ENCODE results near the gene C9orf85.
"Not testable (repeated sequence)": the region's sequence is repeated elsewhere in the genome, so short reads cannot be mapped to it uniquely, and the experiment has no call there.

The C9orf85 gene

GRCh38 chr9:71941998-71942567 is 30.6 kb downstream of the C9orf85 start:
- H3K4me1 ChIP-seq (ENCODE audit: control insufficient read depth, insufficient read depth, low read length): peaks cover 26% of the 10 kb centered on the region

GRCh38 chr9:71944754-71945375 is 33.4 kb downstream of the C9orf85 start:
- no peaks in the 10 kb centered on the region for H3K9me3 ChIP-seq (ENCODE audit: control insufficient read depth, insufficient read depth, low read length)
- peaks cover 34% of the 10 kb centered on the region for H3K4me1 ChIP-seq (ENCODE audit: control insufficient read depth, insufficient read depth, low read length)
- peak overlapping the region; percentile 44 for H3K27ac ChIP-seq (ENCODE audit: low read depth, low read length)
- no peak overlapping the region for H3K9ac ChIP-seq (ENCODE audit: low read depth, low read length)
- H3K4me3 ChIP-seq (ENCODE audit: low read depth, low read length): no peak overlapping the region
- H3K36me3 ChIP-seq (ENCODE audit: control insufficient read depth, insufficient read depth, low read length): no peaks in the 10 kb centered on the region
- no peaks in the 10 kb centered on the region for H3K27me3 ChIP-seq (ENCODE audit: control insufficient read depth, insufficient read depth, low read length)

More at GRCh38 chr9:71941998-71942567, 30.6 kb downstream of the C9orf85 start:
- Histone ChIP-seq H3K27ac (ENCODE audit: low read depth, low read length) (no peak overlapping the region), H3K9me3 (ENCODE audit: control insufficient read depth, insufficient read depth, low read length) (no peaks in the 10 kb centered on the region), H3K36me3 (ENCODE audit: control insufficient read depth, insufficient read depth, low read length) (no peaks in the 10 kb centered on the region), H3K9ac (ENCODE audit: low read depth, low read length) (no peak overlapping the region), H3K4me3 (ENCODE audit: low read depth, low read length) (no peak overlapping the region), H3K27me3 (ENCODE audit: control insufficient read depth, insufficient read depth, low read length) (no peaks in the 10 kb centered on the region)

GRCh38 chr9:71954652-71955051 is 43.2 kb downstream of the C9orf85 start:
- not testable (repeated sequence) for H3K9me3 ChIP-seq (ENCODE audit: control insufficient read depth, insufficient read depth, low read length); H3K27ac ChIP-seq (ENCODE audit: low read depth, low read length); H3K36me3 ChIP-seq (ENCODE audit: control insufficient read depth, insufficient read depth, low read length); H3K4me3 ChIP-seq (ENCODE audit: low read depth, low read length); H3K9ac ChIP-seq (ENCODE audit: low read depth, low read length); H3K27me3 ChIP-seq (ENCODE audit: control insufficient read depth, insufficient read depth, low read length)
- H3K4me1 ChIP-seq (ENCODE audit: control insufficient read depth, insufficient read depth, low read length): peaks cover 49% of the 10 kb centered on the region

- Histone ChIP-seq H3K27me3 (ENCODE audit: control insufficient read depth, insufficient read depth, low read length) (no peaks in the 10 kb centered on the region), H3K36me3 (ENCODE audit: control insufficient read depth, insufficient read depth, low read length) (0 out of 2 replicates have a peak, but pooled peaks cover 5% of the 10 kb centered on the region), H3K4me1 (ENCODE audit: control insufficient read depth, insufficient read depth, low read length) (peaks cover 44% of the 10 kb centered on the region), H3K9me3 (ENCODE audit: control insufficient read depth, insufficient read depth, low read length) (no peaks in the 10 kb centered on the region), H3K27ac (ENCODE audit: low read depth, low read length) (no peak overlapping the region), H3K4me3 (ENCODE audit: low read depth, low read length) (no peak overlapping the region), H3K9ac (ENCODE audit: low read depth, low read length) (no peak overlapping the region)
These were observed 44.0 kb downstream of the C9orf85 start for GRCh38 chr9:71955300-71955915.

- no peak overlapping the region for H3K4me3 ChIP-seq (ENCODE audit: low read depth, low read length)
- H3K9ac ChIP-seq (ENCODE audit: low read depth, low read length): no peak overlapping the region
- H3K4me1 ChIP-seq (ENCODE audit: control insufficient read depth, insufficient read depth, low read length): peaks cover 25% of the 10 kb centered on the region
- 0 out of 2 replicates have a peak, but pooled peaks cover 2% of the 10 kb centered on the region for H3K36me3 ChIP-seq (ENCODE audit: control insufficient read depth, insufficient read depth, low read length)
- H3K9me3 ChIP-seq (ENCODE audit: control insufficient read depth, insufficient read depth, low read length): no peaks in the 10 kb centered on the region
- no peaks in the 10 kb centered on the region for H3K27me3 ChIP-seq (ENCODE audit: control insufficient read depth, insufficient read depth, low read length)
- H3K27ac ChIP-seq (ENCODE audit: low read depth, low read length): no peak overlapping the region
These were observed 50.9 kb downstream of the C9orf85 start for GRCh38 chr9:71962328-71962727.

- H3K27ac ChIP-seq (ENCODE audit: low read depth, low read length); H3K9me3 ChIP-seq (ENCODE audit: control insufficient read depth, insufficient read depth, low read length); H3K27me3 ChIP-seq (ENCODE audit: control insufficient read depth, insufficient read depth, low read length); H3K36me3 ChIP-seq (ENCODE audit: control insufficient read depth, insufficient read depth, low read length); H3K9ac ChIP-seq (ENCODE audit: low read depth, low read length); H3K4me3 ChIP-seq (ENCODE audit: low read depth, low read length): not testable (repeated sequence)
- peaks cover 32% of the 10 kb centered on the region for H3K4me1 ChIP-seq (ENCODE audit: control insufficient read depth, insufficient read depth, low read length)
These were observed 52.1 kb downstream of the C9orf85 start for GRCh38 chr9:71963471-71963996.

GRCh38 chr9:71965403-71965802 is 54.0 kb downstream of the C9orf85 start:
- Histone ChIP-seq H3K27ac (ENCODE audit: low read depth, low read length) (peak overlapping the region; percentile 92), H3K27me3 (ENCODE audit: control insufficient read depth, insufficient read depth, low read length) (no peaks in the 10 kb centered on the region), H3K9me3 (ENCODE audit: control insufficient read depth, insufficient read depth, low read length) (peaks cover 15% of the 10 kb centered on the region), H3K4me1 (ENCODE audit: control insufficient read depth, insufficient read depth, low read length) (peaks cover 32% of the 10 kb centered on the region), H3K36me3 (ENCODE audit: control insufficient read depth, insufficient read depth, low read length) (0 out of 2 replicates have a peak, but pooled peaks cover 4% of the 10 kb centered on the region), H3K4me3 (ENCODE audit: low read depth, low read length) (no peak overlapping the region), H3K9ac (ENCODE audit: low read depth, low read length) (no peak overlapping the region)

- Histone ChIP-seq H3K9ac (ENCODE audit: low read depth, low read length) (no peak overlapping the region), H3K4me3 (ENCODE audit: low read depth, low read length) (peak overlapping the region; percentile 48)
These were observed 55.2 kb downstream of the C9orf85 start for GRCh38 chr9:71966601-71967000.

GRCh38 chr9:71968541-71969090 is 57.2 kb downstream of the C9orf85 start:
- Histone ChIP-seq H3K4me3 (ENCODE audit: low read depth, low read length) (no peak overlapping the region), H3K27ac (ENCODE audit: low read depth, low read length) (no peak overlapping the region), H3K4me1 (ENCODE audit: control insufficient read depth, insufficient read depth, low read length) (peaks cover 32% of the 10 kb centered on the region), H3K27me3 (ENCODE audit: control insufficient read depth, insufficient read depth, low read length) (no peaks in the 10 kb centered on the region), H3K9me3 (ENCODE audit: control insufficient read depth, insufficient read depth, low read length) (peaks cover 15% of the 10 kb centered on the region), H3K36me3 (ENCODE audit: control insufficient read depth, insufficient read depth, low read length) (peaks cover 17% of the 10 kb centered on the region; the same call in 1 of the 2 replicates), H3K9ac (ENCODE audit: low read depth, low read length) (no peak overlapping the region)

More at GRCh38 chr9:71966601-71967000, 55.2 kb downstream of the C9orf85 start:
- Histone ChIP-seq H3K9me3 (ENCODE audit: control insufficient read depth, insufficient read depth, low read length) (peaks cover 15% of the 10 kb centered on the region), H3K36me3 (ENCODE audit: control insufficient read depth, insufficient read depth, low read length) (0 out of 2 replicates have a peak, but pooled peaks cover 4% of the 10 kb centered on the region), H3K4me1 (ENCODE audit: control insufficient read depth, insufficient read depth, low read length) (peaks cover 32% of the 10 kb centered on the region), H3K27ac (ENCODE audit: low read depth, low read length) (peak overlapping the region; percentile 92), H3K27me3 (ENCODE audit: control insufficient read depth, insufficient read depth, low read length) (no peaks in the 10 kb centered on the region)

GRCh38 chr9:71975833-71976232 is 64.4 kb downstream of the C9orf85 start:
- no peak overlapping the region for H3K27ac ChIP-seq (ENCODE audit: low read depth, low read length)
- H3K9me3 ChIP-seq (ENCODE audit: control insufficient read depth, insufficient read depth, low read length): no peaks in the 10 kb centered on the region
- no peaks in the 10 kb centered on the region for H3K27me3 ChIP-seq (ENCODE audit: control insufficient read depth, insufficient read depth, low read length)
- no peak overlapping the region for H3K9ac ChIP-seq (ENCODE audit: low read depth, low read length)
- H3K36me3 ChIP-seq (ENCODE audit: control insufficient read depth, insufficient read depth, low read length): peaks cover 16% of the 10 kb centered on the region; the same call in 1 of the 2 replicates
- no peak overlapping the region for H3K4me3 ChIP-seq (ENCODE audit: low read depth, low read length)
- H3K4me1 ChIP-seq (ENCODE audit: control insufficient read depth, insufficient read depth, low read length): no peaks in the 10 kb centered on the region

- no peak overlapping the region for H3K9ac ChIP-seq (ENCODE audit: low read depth, low read length)
- H3K27ac ChIP-seq (ENCODE audit: low read depth, low read length): no peak overlapping the region
- H3K9me3 ChIP-seq (ENCODE audit: control insufficient read depth, insufficient read depth, low read length): no peaks in the 10 kb centered on the region
- no peaks in the 10 kb centered on the region for H3K4me1 ChIP-seq (ENCODE audit: control insufficient read depth, insufficient read depth, low read length)
- no peaks in the 10 kb centered on the region for H3K27me3 ChIP-seq (ENCODE audit: control insufficient read depth, insufficient read depth, low read length)
- peaks cover 16% of the 10 kb centered on the region; the same call in 1 of the 2 replicates for H3K36me3 ChIP-seq (ENCODE audit: control insufficient read depth, insufficient read depth, low read length)
- no peak overlapping the region for H3K4me3 ChIP-seq (ENCODE audit: low read depth, low read length)
These were observed 65.6 kb downstream of the C9orf85 start for GRCh38 chr9:71977003-71977402.
